Lower leg skin (tissue), 4 donors: Measurements from ENCODE around the gene FAM174A. TPM values are rescaled to one million over a fixed set of nuclear protein-coding genes. Genes with fewer than 3 reads are reported as not detected.
A peak's percentile ranks its signal among the peaks of the same experiment; 100 is the strongest.

ENCODE experiments used
- DNase-seq, 2 donors: peaks; one replicate each; pipeline ENCODE4 v3.0.0-alpha.2; 2019; ENCODE audit warnings: low spot score in 2 of 2
- H3K4me3 ChIP-seq: fragments of 200-600 bp; sonication (generic); 2 replicates; pipeline ENCODE4 v1.5.1; 2017; ENCODE audit warnings: mild to moderate bottlenecking, low read depth; ENCODE audit not compliant: poor library complexity, severe bottlenecking
- CTCF ChIP-seq, 3 donors: fragments of 450-650 bp; IDR thresholded peaks; one replicate each; pipeline ENCODE4 v1.5.1; 2016; ENCODE audit warnings: antibody characterized with exemption in 3 of 3, mild to moderate bottlenecking in 3 of 3, moderate library complexity in 2 of 3
- POLR2A ChIP-seq, 2 donors: fragments of 450-650 bp; IDR thresholded peaks; one replicate each; pipeline ENCODE4 v1.6.1; 2016 to 2017; ENCODE audit warnings: antibody characterized with exemption in 2 of 2, mild to moderate bottlenecking in 1 of 2, moderate library complexity in 1 of 2
- WGBS, 2 donors: methylation state at CpG; one replicate each; pipeline ENCODE4 v1.1.5; 2018; 5-methylcytosine and 5-hydroxymethylcytosine counted together
- intact Hi-C: fragments of 100-400 bp; cut with DNase I; formaldehyde crosslinking; loops from one replicate; pipeline ENCODE4 v1.15.0; 2023; ENCODE audit warnings: low total_unique reads
- total RNA-seq, 4 donors: library from RNA; depleted of rRNA; stranded (reverse); fragments of >200 nt; gene quantifications; one replicate each; pipeline ENCODE4 v1.1.0, GENCODE V29; 2016

Gene FAM174A
- total RNA-seq, 4 donors from 2014 or later, result 78.0 to 124 (median 99.5) TPM

GRCh38 chr5:100516285-100516684 is 18.9 kb upstream of the FAM174A start:
- TF ChIP-seq POLR2A (IDR thresholded peaks at IDR 0.05), result no peak
- TF ChIP-seq CTCF (IDR thresholded peaks at IDR 0.05), result no peak
- H3K4me3 ChIP-seq, result no peak overlapping the region
- intact Hi-C loops, result no loop called here
- 86 to 91% methylated on average over 1 of the region's 1 CpG for WGBS, 2 donors
- no peak for DNase-seq

- 34 to 52% methylated on average over 5 of the region's 5 CpGs for WGBS, 2 donors
- peak; percentile 54 to 86 for DNase-seq
- intact Hi-C loops, result no loop called here
Observed at GRCh38 chr5:100517301-100517974, 17.7 kb upstream of the FAM174A start.

GRCh38 chr5:100518377-100518776 is 16.8 kb upstream of the FAM174A start:
- DNase-seq, result no peak
- WGBS, 2 donors, result 53 to 59% methylated on average over 3 of the region's 3 CpGs
- intact Hi-C loops, result no loop called here
- no peak for TF ChIP-seq POLR2A (IDR thresholded peaks at IDR 0.05)
- no peak for TF ChIP-seq CTCF (IDR thresholded peaks at IDR 0.05)
- H3K4me3 ChIP-seq, result no peak overlapping the region

More at GRCh38 chr5:100517301-100517974, 17.7 kb upstream of the FAM174A start:
- TF ChIP-seq POLR2A (IDR thresholded peaks at IDR 0.05) (no peak), CTCF (IDR thresholded peaks at IDR 0.05) (no peak)
- no peak overlapping the region for H3K4me3 ChIP-seq

- intact Hi-C loops, result no loop called here
- no peak overlapping the region for H3K4me3 ChIP-seq
Observed at GRCh38 chr5:100519075-100519474, 16.1 kb upstream of the FAM174A start.

GRCh38 chr5:100520348-100520747 is 14.8 kb upstream of the FAM174A start:
- H3K4me3 ChIP-seq, result no peak overlapping the region
- 69 to 90% methylated on average over 1 of the region's 1 CpG for WGBS, 2 donors
- TF ChIP-seq CTCF (IDR thresholded peaks at IDR 0.05), result no peak
- no peak for TF ChIP-seq POLR2A (IDR thresholded peaks at IDR 0.05)
- intact Hi-C loops, result no loop called here
- DNase-seq, result no peak

More at GRCh38 chr5:100519075-100519474, 16.1 kb upstream of the FAM174A start:
- no peak for TF ChIP-seq POLR2A (IDR thresholded peaks at IDR 0.05)
- TF ChIP-seq CTCF (IDR thresholded peaks at IDR 0.05), result no peak
- DNase-seq, result no peak

- TF ChIP-seq CTCF (IDR thresholded peaks at IDR 0.05), result no peak
- no peak overlapping the region for H3K4me3 ChIP-seq
- 57 to 61% methylated on average over 1 of the region's 1 CpG for WGBS, 2 donors
- intact Hi-C loops, result no loop called here
- no peak for DNase-seq
Observed at GRCh38 chr5:100537946-100538345, 2.8 kb downstream of the FAM174A start.
